ENCODE results near the gene CXCL13.
"Not testable (repeated sequence)": the region's sequence is repeated elsewhere in the genome, so short reads cannot be mapped to it uniquely, and the experiment has no call there.

Gene CXCL13

DNA sequence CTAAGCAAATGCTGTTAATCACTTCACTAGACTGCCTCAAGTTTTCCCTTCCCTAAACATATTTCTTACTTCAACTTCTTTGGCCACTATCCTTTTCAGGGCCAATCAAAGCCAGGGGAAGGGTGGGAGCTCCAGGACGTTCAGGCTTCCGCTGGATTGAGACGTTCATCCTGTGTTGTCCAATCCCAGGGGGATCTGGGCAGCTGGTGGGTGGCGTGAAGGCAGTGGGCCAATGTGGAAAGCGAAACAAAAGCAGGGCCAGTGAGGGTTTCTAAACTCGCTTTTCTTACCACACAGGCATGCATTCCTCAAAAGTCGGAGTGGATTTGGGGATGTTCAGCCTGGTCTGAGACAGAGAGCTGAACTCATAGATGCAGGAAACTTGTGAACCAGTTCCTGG, 7.6 kb downstream of the CXCL13 start:
- no peak for DNase-seq

DNA sequence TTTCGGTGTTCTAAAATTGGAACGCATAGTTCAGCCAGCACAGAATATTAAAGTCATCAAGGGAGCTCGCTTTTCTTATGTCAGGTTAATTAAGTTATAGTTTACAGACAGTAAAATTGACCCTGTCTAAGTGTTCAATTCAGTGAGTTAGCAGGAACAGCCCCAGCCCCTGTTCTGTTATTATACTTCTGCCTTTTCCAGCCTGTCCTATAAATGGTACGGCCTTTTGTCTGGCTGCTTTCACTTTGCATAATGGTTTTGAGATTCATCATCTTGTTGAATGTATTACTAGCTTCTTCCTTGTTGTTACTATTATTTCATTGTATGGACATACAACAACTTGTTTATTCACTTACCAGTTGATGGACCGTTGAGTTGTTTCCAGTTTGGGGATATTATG, 9.5 kb downstream of the CXCL13 start:
- no peak for DNase-seq

DNA sequence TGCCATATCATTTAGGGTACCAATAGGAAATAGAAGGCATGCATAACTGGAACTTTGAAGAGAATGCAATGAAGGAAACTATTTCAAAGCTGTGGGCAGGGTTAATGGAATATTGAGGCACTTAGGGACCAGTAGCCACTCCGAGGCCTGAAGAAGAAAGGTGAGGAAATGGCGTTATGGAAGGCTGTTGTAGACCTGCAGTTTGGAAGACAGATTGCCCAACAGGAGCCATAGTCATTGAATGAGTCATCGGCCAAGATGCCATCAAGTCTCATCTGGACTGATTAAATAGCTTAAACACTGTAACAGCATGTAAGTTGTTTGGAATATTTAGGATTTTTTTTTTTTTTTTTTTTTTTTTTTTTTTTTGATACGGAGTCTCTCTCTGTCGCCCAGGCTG, 11.6 kb downstream of the CXCL13 start:
- no peak for DNase-seq

GRCh38 chr4:77618383-77619241, 13.0 kb downstream of the CXCL13 start:
- DNase-seq: peak; percentile 5

GRCh38 chr4:77619408-77619807, 13.8 kb downstream of the CXCL13 start:
- no peak for DNase-seq

GRCh38 chr4:77621254-77621653, 15.6 kb downstream of the CXCL13 start:
- DNase-seq: no peak

DNA sequence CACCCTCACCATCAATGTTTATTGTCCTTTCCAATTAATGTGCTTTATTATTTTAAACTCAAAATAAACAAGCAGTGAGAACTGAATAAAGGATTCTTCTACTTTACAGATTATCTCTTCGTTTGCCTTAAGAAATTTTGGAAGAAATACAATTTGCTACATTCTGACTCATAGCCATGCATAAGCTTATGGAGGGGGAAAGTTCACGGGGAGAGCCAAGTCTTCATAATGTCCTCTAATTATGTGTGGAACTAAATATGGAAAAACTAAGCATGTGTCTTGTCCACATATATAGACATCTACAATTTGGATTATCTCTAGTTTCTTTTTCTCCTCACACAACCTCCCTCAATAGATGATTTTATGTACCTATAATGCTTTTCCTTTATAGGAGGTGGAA, 17.5 kb downstream of the CXCL13 start:
- DNase-seq: no peak

DNA sequence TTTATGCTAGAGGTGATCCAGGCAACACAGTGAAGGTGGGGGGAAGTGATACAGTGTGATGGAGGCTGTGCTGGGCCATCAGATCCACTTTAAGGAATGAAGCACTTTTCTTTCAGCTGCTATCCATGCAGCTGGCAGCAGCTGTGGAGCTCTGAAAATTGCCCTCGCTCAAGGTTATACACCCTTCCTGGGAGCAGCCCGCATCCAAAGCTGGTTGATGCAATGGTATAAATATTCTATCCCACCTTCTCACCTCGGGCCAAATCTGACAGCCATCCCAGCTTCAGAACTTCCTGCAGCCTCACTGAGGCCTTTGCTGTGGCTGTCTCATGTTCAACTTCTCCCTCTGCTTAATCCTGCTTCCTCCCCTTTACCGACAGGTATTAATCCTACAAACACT, 18.6 kb downstream of the CXCL13 start:
- DNase-seq: no peak

DNA sequence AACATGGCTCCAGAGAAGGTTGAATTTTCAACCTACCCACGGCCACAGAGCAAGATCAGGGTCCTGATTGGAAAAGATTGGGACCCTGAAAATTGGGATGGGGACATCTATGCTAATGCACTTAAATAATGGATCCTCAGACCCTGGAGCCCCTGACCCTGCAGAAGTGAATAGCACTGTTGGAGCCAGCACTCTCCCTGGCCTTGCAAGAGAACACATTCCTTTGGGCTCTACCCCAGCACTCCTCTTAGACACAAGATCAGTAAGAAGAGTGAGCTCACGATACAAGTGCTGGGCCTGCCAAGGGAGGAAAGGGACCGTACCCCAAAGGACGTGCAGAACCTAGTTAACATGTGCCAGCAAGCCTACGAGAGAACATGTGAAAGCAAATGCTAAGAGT, 19.9 kb downstream of the CXCL13 start:
- no peak for DNase-seq

DNA sequence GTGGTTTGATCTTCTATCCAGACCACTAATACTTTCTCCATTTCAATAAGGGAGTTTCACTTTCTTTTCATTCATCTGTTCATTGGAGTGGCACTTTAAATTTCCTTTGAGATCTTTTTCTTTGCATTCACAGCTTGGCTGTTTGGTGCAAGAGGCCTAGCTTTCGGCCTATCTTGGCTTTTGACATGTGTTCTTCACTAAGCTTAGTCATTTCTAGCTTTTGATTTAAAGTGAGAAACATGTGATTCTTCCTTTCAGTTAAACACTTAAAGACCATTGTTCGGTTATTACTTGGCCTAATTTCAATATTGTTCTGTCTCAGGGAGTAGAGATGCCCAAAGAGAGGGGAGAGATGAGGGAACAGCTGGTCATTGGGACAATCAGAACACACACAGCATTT, 24.3 kb downstream of the CXCL13 start:
- DNase-seq: no peak

DNA sequence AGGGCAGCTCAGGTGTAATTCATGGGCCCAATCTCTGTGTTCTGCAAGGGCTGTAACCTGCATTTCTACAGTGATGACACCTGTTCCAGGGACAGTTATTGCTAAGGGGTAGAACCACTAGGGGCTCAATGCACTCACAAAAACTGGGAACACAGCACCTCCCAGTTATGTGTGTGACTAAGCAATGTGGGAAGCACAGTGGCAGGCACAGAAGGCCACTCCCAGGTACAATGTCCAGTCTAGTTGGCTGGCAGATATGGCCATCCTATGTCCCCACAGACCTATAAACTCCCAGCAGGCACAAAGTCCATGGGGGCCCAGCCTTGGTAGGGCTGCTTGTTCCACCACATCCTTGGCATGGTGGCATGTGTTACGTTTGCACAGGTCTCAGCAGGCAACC, 25.7 kb downstream of the CXCL13 start:
- no peak for DNase-seq

DNA sequence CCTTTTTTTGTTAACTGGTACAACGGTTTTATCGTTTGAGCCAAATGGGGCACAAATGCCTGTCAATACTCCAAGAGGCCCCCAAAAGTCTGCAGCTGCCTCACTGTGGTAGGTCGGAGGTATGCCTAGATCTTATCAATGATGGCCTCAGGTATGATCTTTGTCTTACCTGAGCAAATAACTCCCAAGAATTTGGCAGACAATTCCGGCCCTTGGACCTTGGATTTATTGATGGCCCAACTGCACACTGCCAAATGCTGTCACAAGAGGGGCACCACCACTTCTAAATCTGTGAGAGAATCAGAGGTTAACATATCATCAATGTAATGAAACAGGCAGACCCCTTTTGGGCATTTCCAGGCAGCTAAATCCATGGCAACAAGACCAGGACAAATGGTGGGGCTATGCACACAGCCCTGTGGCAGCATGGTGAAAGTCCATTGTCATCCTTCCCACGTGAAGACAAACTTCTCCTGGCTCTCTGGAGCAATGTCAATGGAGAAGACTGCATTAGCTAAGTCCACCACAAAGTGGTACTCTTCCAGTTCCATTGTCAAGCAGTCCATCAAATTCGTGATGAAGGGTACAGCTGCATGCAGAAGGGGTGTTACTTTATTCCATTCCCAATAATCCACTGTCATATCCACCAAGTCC, 28.6 kb downstream of the CXCL13 start:
- no peak for DNase-seq

- DNase-seq: no peak
Measured at GRCh38 chr4:77635246-77635645, 29.6 kb downstream of the CXCL13 start.

- DNase-seq: no peak
Measured at GRCh38 chr4:77635876-77636275, 30.3 kb downstream of the CXCL13 start.

DNA sequence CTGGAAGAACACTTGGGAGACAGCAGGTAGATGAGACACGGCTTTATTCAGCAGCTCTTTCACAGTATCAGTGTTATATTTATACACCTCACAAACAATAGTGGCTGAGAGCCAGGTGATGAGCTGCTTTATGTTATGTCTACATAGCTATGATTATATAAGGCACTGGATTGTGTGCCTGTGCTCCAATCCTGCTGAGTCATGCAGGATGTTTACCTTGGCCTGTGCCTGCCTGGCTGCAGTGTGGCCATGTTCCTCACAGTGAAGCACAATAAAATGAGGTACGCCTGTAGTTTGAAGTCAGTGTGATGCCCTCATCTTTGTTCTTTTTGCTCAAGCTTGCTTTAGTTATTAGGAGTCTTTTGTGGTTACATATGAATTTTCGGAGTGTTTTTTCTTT, 31.3 kb downstream of the CXCL13 start:
- no peak for DNase-seq

GRCh38 chr4:77644069-77644468, 38.4 kb downstream of the CXCL13 start:
- not testable (repeated sequence) for DNase-seq

- no peak for DNase-seq
Measured at GRCh38 chr4:77650787-77651186, 45.2 kb downstream of the CXCL13 start.

DNA sequence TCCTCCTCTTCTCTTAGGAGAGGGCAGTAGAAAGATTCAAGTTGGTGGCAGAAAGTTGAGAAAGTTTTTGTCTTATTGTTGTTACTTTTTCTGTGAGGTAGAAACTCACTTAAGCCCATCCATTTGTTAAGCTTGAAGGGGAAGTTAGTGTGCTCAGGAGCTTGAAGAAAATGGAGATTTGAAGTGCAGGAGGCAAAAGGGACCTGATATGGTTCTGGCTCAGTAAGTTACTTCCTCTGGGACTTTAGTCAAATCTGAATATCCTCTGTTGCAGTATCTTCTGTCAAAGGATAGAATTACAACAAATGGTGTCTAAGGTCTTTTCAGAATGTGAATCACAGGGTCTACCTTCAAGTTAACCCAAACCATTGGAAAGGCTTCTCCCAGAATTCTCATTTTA, 46.2 kb downstream of the CXCL13 start:
- no peak for DNase-seq

DNA sequence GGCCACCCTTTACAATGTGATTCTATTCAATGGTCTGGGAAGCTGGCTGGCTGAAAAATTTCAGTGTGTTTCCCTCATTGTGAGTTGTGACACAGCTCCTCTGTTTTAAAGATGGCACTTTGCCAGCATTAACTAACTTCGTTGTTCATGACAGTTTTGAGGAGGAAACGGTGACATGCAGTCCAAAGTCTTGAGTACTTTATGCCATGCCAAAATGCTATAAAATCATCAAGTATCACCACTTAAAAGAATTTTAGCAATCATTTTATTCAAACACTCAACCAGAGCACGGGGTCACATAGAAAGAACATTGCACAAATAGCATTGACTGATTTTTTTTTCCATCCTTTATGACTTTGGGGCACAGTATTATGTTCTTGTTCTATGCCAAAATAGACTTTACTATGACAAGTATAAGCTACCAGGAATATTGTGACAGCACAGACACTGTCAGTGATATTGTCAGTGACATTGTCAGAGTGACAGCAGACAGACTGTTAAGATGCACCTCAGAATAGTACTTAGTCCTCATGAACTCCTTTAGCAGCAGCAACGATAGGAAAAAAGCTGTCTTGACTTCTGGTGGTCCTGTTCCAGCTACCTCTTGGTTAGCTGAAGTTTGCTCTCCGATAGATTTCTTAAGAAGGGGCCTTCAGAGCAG, 46.7 kb downstream of the CXCL13 start:
- no peak for DNase-seq

DNA sequence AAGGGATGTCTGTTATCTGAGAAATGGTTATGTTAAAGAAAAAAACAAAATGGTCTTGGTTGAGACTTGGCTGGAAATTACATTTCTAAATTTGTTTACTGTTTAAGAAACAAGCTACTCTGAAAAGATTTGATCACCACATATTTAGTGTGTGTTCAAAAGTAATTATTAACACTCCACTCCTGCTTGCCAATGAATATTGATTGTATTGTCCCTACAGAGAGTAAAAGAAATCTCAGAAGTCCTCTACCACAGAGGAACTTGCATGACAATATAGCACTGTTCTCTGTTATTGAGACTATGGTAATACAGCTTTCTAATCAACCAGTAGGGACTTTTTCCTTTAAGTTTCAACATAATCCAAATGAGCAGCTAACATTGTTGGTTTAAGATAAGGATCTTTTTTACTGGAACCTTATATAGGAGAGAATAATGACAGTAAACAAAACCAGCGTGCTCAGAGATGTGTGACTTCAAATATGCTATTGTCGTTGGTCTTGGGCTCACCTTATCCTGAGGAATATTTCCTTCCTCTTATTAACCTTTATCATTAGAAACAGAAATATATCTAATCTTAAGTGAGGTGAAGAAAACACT, 47.6 kb downstream of the CXCL13 start:
- DNase-seq: no peak

DNA sequence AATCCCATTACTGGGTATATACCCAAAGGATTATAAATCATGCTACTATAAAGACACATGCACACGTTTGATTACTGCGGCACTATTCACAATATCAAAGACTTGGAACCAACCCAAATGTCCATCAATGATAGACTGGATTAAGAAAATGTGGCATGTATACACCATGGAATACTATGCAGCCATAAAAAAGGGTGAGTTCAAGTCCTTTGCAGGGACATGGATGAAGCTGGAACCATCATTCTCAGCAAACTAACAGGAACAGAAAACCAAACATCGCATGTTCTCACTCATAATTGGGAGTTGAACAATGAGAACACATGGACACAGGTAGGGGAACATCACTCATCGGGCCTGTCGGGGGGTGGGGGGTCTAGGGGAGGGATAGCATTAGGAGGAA, 54.7 kb downstream of the CXCL13 start:
- DNase-seq: not testable (repeated sequence)

All from NCI-H2171 (cell line).